ENCODE results near the gene GRM7.

DNA sequence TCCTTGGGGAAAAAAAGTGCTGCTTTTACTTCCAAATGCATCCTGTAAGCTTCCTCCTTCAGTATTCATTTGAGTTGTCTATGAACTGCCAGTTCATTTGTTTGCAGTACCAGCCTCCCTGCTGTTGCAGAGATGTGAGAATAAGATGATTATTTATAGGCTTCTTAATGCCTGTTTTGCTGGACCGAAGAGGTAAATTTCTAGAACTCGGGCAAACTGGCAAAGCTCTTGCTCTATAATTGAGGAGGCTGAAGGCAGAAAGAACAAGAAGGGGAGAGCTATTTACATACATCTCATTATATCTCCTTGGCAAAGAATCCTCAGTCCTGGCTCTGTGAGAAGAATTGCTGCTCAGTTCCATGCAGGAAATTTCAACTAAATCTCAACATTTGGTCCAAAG is 790.4 kb downstream of the GRM7 start:
- TF ChIP-seq, protein P1, sequence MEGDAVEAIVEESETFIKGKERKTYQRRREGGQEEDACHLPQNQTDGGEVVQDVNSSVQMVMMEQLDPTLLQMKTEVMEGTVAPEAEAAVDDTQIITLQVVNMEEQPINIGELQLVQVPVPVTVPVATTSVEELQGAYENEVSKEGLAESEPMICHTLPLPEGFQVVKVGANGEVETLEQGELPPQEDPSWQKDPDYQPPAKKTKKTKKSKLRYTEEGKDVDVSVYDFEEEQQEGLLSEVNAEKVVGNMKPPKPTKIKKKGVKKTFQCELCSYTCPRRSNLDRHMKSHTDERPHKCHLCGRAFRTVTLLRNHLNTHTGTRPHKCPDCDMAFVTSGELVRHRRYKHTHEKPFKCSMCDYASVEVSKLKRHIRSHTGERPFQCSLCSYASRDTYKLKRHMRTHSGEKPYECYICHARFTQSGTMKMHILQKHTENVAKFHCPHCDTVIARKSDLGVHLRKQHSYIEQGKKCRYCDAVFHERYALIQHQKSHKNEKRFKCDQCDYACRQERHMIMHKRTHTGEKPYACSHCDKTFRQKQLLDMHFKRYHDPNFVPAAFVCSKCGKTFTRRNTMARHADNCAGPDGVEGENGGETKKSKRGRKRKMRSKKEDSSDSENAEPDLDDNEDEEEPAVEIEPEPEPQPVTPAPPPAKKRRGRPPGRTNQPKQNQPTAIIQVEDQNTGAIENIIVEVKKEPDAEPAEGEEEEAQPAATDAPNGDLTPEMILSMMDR (IDR thresholded peaks at IDR 0.05) = no peak
- TF ChIP-seq EP300 (IDR thresholded peaks at IDR 0.05) = no peak
- no peak for TF ChIP-seq POLR2A (IDR thresholded peaks at IDR 0.05; ENCODE audit: low read depth)
- TF ChIP-seq POLR2AphosphoS5 (IDR thresholded peaks at IDR 0.05) = no peak

All from esophagus muscularis mucosa (tissue), 4 donors.